Heart left ventricle (tissue), 13 donors: ENCODE data around the gene CAMKMT.

Source experiments
- CTCF ChIP-seq, 12 donors: fragments of 200-600 bp; sonication (generic) in 4 of 12; IDR thresholded peaks; one replicate each; pipeline versions ENCODE4 v1.5.0 to v1.8.0; 2018 to 2022; ENCODE audit warnings: antibody characterized with exemption in 12 of 12, mild to moderate bottlenecking in 5 of 12
- POLR2A ChIP-seq, 2 donors: fragments of 450-650 bp; IDR thresholded peaks; one replicate each; pipeline ENCODE4 v1.6.1; 2017; ENCODE audit warnings: antibody characterized with exemption in 2 of 2, mild to moderate bottlenecking in 2 of 2, moderate library complexity in 2 of 2
- donor health status: ischemic (EF 13 %, LVEDD 7.1; RV severe dilation, severe dysfunction).
- donor health status: DM: no; HTN: yes; CAD: no.
- donor health status: DM: no; HTN: no; CAD: no.
- donor health status: ischemic (EF 25% LVEDD 6.9; RV normal size, moderate dysfunction).
- donor health status: ischemic (EF 25% LVEDD 5.7; RV mildly dilated, moderate dysfunction).
- donor health status: ischemic (EF 35%, LVEDD 5.7; RV mildly dilated, moderate dysfunction).
- donor health status: nonischemic (EF 11% LVEDD 7.7; RV severe dilation, severe dysfunction).
- donor health status: DM: yes; HTN: yes; CAD: no.
- donor health status: PGD.
- donor health status: ischemic (EF 29% LVEDD 5.4; RV normal size, mild dysfunction).
- donor health status: nonischemic (EF 23%, LVEDD 6.1; RV moderate dilation, normal function).

DNA sequence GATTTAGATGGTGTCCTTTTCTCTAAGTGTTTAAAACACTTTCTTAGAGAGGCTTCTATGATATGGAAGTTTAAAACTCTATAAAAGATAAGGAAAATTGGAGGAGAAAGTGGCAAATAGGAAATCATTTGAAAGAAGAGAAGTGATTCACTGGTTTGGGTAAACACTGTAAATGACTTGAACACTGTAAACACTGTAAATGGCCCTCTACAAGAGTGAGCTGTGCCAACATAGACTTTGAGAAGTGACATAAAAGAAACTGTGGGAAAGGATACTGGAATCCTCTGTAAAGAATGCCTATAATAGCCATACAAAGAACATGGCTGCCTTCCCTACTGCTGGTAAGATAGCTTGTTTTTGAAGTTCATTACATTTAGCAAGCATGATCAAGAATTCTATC is 368.8 kb downstream of the CAMKMT start:
- TF ChIP-seq POLR2A (IDR thresholded peaks at IDR 0.05) (no peak), CTCF (IDR thresholded peaks at IDR 0.05) (no peak)
